ENCODE measurements around the gene ME3. TPM values are rescaled to one million over a fixed set of nuclear protein-coding genes. Genes with fewer than 3 reads are reported as not detected.
A peak's percentile ranks its signal among the peaks of the same experiment; 100 is the strongest.

Gene ME3
- total RNA-seq, 1 donor from 2014 or later: 10.3 TPM

DNA sequence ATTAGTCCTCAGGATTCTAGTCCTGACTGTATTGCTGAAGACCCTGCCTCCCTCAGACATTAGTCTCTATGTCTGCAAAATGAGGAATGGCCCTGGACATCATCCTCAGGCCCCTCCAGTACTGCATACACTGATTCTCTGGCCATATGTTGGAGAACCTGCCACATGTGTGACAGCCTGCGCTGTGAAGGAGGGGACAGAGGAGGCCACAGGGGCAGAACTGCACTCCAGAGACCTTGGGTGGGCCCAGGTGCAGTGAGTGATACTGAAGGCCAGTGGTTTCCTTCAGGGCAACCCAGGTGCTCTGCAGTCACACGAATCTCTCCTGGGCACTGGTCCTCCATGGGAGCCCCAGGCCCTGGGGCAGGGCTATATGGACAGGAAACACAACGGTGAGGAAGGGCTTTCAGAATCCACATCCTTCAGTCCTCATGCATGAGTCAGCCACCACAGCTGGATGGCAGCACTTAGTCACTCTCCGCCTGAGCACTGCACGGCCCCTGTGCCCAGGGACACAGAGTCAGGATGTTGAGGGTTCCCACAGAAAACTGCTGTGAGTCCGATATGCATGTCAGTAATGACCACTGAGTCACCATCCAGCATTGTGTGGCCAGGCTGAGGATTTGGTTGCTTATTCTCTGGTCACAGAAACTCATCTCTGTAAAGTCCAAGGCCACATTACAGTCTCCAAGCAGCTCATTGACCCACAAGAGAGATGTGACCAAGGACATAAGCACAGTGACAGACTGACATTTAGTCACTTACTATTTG, 39.7 kb downstream of the ME3 start:
- TF ChIP-seq, protein P1, sequence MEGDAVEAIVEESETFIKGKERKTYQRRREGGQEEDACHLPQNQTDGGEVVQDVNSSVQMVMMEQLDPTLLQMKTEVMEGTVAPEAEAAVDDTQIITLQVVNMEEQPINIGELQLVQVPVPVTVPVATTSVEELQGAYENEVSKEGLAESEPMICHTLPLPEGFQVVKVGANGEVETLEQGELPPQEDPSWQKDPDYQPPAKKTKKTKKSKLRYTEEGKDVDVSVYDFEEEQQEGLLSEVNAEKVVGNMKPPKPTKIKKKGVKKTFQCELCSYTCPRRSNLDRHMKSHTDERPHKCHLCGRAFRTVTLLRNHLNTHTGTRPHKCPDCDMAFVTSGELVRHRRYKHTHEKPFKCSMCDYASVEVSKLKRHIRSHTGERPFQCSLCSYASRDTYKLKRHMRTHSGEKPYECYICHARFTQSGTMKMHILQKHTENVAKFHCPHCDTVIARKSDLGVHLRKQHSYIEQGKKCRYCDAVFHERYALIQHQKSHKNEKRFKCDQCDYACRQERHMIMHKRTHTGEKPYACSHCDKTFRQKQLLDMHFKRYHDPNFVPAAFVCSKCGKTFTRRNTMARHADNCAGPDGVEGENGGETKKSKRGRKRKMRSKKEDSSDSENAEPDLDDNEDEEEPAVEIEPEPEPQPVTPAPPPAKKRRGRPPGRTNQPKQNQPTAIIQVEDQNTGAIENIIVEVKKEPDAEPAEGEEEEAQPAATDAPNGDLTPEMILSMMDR (IDR thresholded peaks at IDR 0.05; ENCODE audit: insufficient read depth, low read length, severe bottlenecking): peak; percentile 47
- H3K27me3 ChIP-seq (ENCODE audit: control insufficient read depth, insufficient read depth, low read length): no peaks in the 10 kb centered on the region
- DNase-seq (ENCODE audit: low read depth) (peak; percentile 96), FAIRE-seq (peak; percentile 52)
- H3K36me3 ChIP-seq (ENCODE audit: control insufficient read depth, insufficient read depth, low read length): no peaks in the 10 kb centered on the region
- H3K4me3 ChIP-seq (ENCODE audit: low read depth, low read length): no peak overlapping the region

DNA sequence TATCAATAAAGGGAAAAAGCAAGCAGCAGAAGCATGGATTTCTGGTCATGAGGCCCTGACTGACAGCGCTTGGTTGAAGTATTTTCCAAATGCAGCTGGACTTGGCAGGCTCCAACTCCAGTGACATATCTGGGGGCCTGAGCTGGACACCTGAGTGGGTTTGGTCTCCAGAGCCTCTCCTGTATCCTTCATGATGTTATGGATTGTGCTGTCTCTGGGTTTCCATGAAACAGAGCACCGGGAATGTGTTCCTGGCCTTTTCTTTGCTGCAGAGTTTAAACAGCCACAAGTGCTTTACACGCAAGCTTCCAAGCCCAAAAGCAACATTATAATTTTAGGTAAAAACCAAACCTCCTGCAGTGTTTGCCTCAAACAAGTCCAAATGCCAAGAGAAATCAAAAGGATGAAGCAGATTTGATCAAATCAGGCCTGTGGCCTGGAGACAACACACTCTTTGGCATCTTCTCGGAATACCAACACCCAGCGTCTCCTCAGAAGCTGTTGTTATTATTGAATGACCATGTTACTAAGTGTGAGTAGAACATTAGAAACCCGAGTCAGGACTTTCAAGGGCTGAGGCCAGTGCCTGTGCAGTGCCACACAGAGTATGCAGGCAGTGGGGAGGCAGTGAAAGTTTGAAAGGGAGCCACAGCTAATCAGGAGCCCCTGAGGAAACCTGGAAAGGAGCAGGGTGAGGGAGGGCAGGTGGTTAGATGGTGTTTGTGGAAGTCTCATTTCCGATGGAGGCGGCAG, 42.0 kb downstream of the ME3 start:
- H3K36me3 ChIP-seq (ENCODE audit: control insufficient read depth, insufficient read depth, low read length): no peaks in the 10 kb centered on the region
- FAIRE-seq (no peak), DNase-seq (ENCODE audit: low read depth) (no peak)
- no peaks in the 10 kb centered on the region for H3K27me3 ChIP-seq (ENCODE audit: control insufficient read depth, insufficient read depth, low read length)
- TF ChIP-seq, protein P1 (IDR thresholded peaks at IDR 0.05; ENCODE audit: insufficient read depth, low read length, severe bottlenecking): no peak
- H3K4me3 ChIP-seq (ENCODE audit: low read depth, low read length): no peak overlapping the region

DNA sequence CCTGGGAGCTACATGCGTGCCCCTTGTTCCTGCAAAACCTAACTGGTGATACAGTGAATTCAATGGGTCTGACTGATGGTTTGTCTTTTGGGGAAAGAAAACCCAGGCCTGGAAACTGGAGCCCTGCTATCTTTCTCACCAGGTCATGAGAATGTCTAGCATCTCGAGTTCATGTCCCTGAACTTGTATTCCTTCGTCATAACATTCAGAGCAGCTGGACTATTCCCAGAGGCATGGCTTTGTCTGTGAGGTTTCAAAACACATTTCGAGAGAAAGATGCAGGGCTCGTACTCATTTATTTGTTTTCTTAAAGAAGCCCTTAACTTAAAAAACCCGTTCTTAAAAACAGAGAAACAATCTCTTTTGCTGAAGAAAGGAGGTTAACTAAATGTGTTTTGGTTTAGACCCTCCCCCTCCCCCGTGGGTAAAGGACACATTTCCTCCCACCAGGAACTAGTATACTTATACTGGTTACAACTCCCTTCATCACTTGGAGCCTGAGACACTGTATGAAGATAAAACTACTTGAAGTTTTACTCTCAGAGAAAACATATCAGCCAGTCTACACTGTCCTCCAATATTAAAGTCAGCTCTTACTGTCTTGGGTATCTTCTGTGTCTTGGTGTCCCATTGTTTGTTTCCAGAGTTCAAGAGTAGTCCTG, 43.2 kb downstream of the ME3 start:
- H3K4me3 ChIP-seq (ENCODE audit: low read depth, low read length): no peak overlapping the region
- no peaks in the 10 kb centered on the region for H3K36me3 ChIP-seq (ENCODE audit: control insufficient read depth, insufficient read depth, low read length)
- no peak for FAIRE-seq
- H3K27me3 ChIP-seq (ENCODE audit: control insufficient read depth, insufficient read depth, low read length): no peaks in the 10 kb centered on the region
- TF ChIP-seq, protein P1 (IDR thresholded peaks at IDR 0.05; ENCODE audit: insufficient read depth, low read length, severe bottlenecking): no peak
- DNase-seq (ENCODE audit: low read depth): no peak

DNA sequence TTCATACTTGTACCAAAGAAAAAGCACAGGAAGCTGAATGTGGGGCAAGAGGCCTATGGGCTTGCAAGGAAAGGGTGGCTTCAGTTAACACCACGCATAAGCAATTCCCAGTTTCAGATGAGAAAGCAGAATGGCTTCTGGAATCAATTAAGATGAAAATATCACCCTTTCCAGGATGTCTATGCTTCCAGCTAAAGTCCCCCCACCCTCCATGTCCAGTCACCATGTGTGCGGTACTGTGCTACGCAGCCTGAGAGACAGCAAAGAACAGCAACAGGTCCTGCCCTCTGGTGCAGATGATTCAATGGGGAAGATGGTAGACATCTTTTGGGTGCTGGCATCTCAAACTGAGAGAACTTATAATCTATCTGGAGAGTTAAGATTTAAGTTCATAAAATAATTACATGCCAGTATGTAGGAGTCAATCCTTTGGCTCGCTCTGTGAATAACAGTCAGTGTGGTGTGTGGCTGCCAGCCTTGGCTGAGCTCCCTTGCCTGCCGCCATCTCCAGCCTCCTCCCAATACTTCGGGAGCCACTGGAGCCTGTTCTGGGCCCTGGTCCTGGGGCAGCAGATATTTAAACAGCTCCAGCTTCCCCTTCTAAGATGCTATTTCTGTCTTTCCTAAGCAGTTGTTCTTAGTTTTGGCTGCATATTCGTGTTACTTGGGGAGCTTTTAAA, 44.5 kb downstream of the ME3 start:
- no peak overlapping the region for H3K4me3 ChIP-seq (ENCODE audit: low read depth, low read length)
- FAIRE-seq (no peak), DNase-seq (ENCODE audit: low read depth) (no peak)
- no peaks in the 10 kb centered on the region for H3K27me3 ChIP-seq (ENCODE audit: control insufficient read depth, insufficient read depth, low read length)
- no peaks in the 10 kb centered on the region for H3K36me3 ChIP-seq (ENCODE audit: control insufficient read depth, insufficient read depth, low read length)
- TF ChIP-seq, protein P1 (IDR thresholded peaks at IDR 0.05; ENCODE audit: insufficient read depth, low read length, severe bottlenecking): no peak

DNA sequence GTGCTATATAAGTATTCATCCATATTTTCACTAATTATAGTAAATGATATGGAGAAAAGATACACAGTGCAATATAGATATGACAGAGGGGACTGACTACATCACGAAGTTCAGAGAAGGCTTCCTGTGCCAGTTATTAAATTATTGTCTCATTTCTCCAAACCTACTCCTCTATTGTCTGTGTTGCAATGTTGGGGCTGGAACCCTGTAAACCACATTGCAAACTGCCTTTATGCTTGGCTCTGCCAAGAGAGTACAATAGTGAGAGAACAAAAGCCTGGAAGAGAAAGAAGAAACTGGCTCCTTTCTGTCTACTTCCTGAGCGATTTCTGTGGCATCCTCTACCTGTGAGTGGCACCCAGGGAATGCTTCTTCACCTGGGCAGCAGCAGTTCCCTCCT, 46.4 kb downstream of the ME3 start:
- Histone ChIP-seq H3K36me3 (ENCODE audit: control insufficient read depth, insufficient read depth, low read length) (no peaks in the 10 kb centered on the region), H3K4me3 (ENCODE audit: low read depth, low read length) (no peak overlapping the region), H3K27me3 (ENCODE audit: control insufficient read depth, insufficient read depth, low read length) (no peaks in the 10 kb centered on the region)
- DNase-seq (ENCODE audit: low read depth): no peak
- FAIRE-seq: no peak
- TF ChIP-seq, protein P1 (IDR thresholded peaks at IDR 0.05; ENCODE audit: insufficient read depth, low read length, severe bottlenecking): no peak

All from bronchial epithelial cell (primary cell).